IMR-90 (cell line): ENCODE measurements around the gene KCTD10. TPM values are rescaled to one million over a fixed set of nuclear protein-coding genes. Genes with fewer than 3 reads are reported as not detected.

ENCODE experiments used
- ATAC-seq: fragments of 200-7000 bp; cut with Tn5 transposase; 2 replicates; pipeline ENCODE4 v1.9.1; 2020; ENCODE audit warnings: low read depth, mild to moderate bottlenecking, moderate library complexity
- BruUV-seq: library from RNA; stranded (reverse); fragments of 400-500 nt; replicated peaks from 2 replicates; lab custom pipeline; 2021; lab: Mats Ljungman, UMichigan
- CTCF ChIA-PET: fragments of 300-600 bp; formaldehyde crosslinking; extraction: SDS; loops from one replicate; lab custom pipeline; 2021; ENCODE audit warnings: antibody characterized with exemption; lab: Yijun Ruan, JAX
- POLR2A ChIA-PET: fragments of 300-600 bp; sonication (Branson Sonifier 250); formaldehyde crosslinking; loops from one replicate; lab custom pipeline; 2022; ENCODE audit warnings: antibody characterized with exemption; ENCODE audit not compliant: unreplicated experiment; lab: Charles Lee
- DNase-seq: peaks from one replicate; pipeline ENCODE4 v3.0.0; 2013
- H2AFZ ChIP-seq: replicated peaks from 2 replicates; pipeline ENCODE3; 2013; ENCODE audit warnings: low read length, mild to moderate bottlenecking; ENCODE audit not compliant: poor library complexity
- H2AK5ac ChIP-seq: 2 replicates; pipeline ENCODE4 v1.6.1; 2013; ENCODE audit warnings: low read depth, low read length, inconsistent platforms
- H2AK9ac ChIP-seq: replicated peaks from 2 replicates; pipeline ENCODE3; 2013; ENCODE audit warnings: mild to moderate bottlenecking, low read depth, low read length, moderate library complexity; ENCODE audit not compliant: poor library complexity
- H2BK120ac ChIP-seq: 2 replicates; pipeline ENCODE4 v1.6.1; 2013; ENCODE audit warnings: low read depth, low read length, inconsistent platforms
- H2BK15ac ChIP-seq: 3 replicates; pipeline ENCODE4 v1.6.1; 2013; ENCODE audit warnings: low read depth, low read length, inconsistent platforms
- H2BK20ac ChIP-seq: 2 replicates; pipeline ENCODE4 v1.6.1; 2013; ENCODE audit warnings: low read depth, mild to moderate bottlenecking, inconsistent platforms, low read length, moderate library complexity
- H2BK5ac ChIP-seq: 2 replicates; pipeline ENCODE4 v1.6.1; 2013; ENCODE audit warnings: mild to moderate bottlenecking, low read depth, low read length, inconsistent platforms; ENCODE audit not compliant: poor library complexity, severe bottlenecking
- H3K14ac ChIP-seq: replicated peaks from 2 replicates; pipeline ENCODE4 v1.6.1; 2013; ENCODE audit warnings: low read depth, low read length, inconsistent platforms
- H3K18ac ChIP-seq: 2 replicates; pipeline ENCODE4 v1.6.1; 2013; ENCODE audit warnings: low read depth, low read length, control low read depth
- H3K23ac ChIP-seq: 2 replicates; pipeline ENCODE4 v1.6.1; 2013; ENCODE audit warnings: low read depth, low read length, inconsistent platforms
- H3K27ac ChIP-seq: 2 replicates; pipeline ENCODE4 v1.5.1; 2013; ENCODE audit warnings: mild to moderate bottlenecking, control low read depth, low read length; ENCODE audit not compliant: insufficient read depth
- H3K27me3 ChIP-seq: 2 replicates; pipeline ENCODE4 v1.6.1; 2013; ENCODE audit warnings: low read length; ENCODE audit not compliant: control insufficient read depth, insufficient read depth
- H3K36me3 ChIP-seq: 2 replicates; pipeline ENCODE4 v1.6.1; 2013; ENCODE audit warnings: low read length, mixed read lengths; ENCODE audit not compliant: control insufficient read depth, insufficient read depth
- H3K4ac ChIP-seq: 2 replicates; pipeline ENCODE4 v1.6.1; 2013; ENCODE audit warnings: low read depth, low read length, inconsistent platforms
- H3K4me1 ChIP-seq: 2 replicates; pipeline ENCODE4 v1.6.1; 2013; ENCODE audit warnings: low read length, mixed read lengths; ENCODE audit not compliant: control insufficient read depth, insufficient read depth
- H3K4me2 ChIP-seq: 2 replicates; pipeline ENCODE4 v1.6.1; 2013; ENCODE audit warnings: low read depth, mild to moderate bottlenecking, control low read depth, low read length, moderate library complexity
- H3K4me3 ChIP-seq: 2 replicates; pipeline ENCODE4 v1.5.1; 2013; ENCODE audit warnings: low read depth, mild to moderate bottlenecking, control low read depth, low read length, moderate library complexity; ENCODE audit not compliant: insufficient read depth
- H3K56ac ChIP-seq: 2 replicates; pipeline ENCODE4 v1.6.1; 2013; ENCODE audit warnings: low read length, inconsistent platforms; ENCODE audit not compliant: insufficient read depth; ENCODE audit errors: extremely low read depth
- H3K79me1 ChIP-seq, 2 experiments: 2 replicates each; pipeline ENCODE4 v1.6.1; 2013; ENCODE audit warnings: low read length in 2 of 2, inconsistent platforms in 1 of 2, low read depth in 1 of 2
- H3K9ac ChIP-seq: 2 replicates; pipeline ENCODE4 v1.6.1; 2013; ENCODE audit warnings: low read depth, low read length, control low read depth
- H3K9me1 ChIP-seq: 2 replicates; pipeline ENCODE4 v1.6.1; 2013; ENCODE audit warnings: low read length, inconsistent platforms; ENCODE audit not compliant: insufficient read depth
- H3K9me3 ChIP-seq: 2 replicates; pipeline ENCODE4 v1.6.1; 2013; ENCODE audit warnings: low read length; ENCODE audit not compliant: control insufficient read depth, insufficient read depth
- H4K20me1 ChIP-seq: 2 replicates; pipeline ENCODE4 v1.6.1; 2013; ENCODE audit warnings: low read length, inconsistent platforms; ENCODE audit not compliant: insufficient read depth
- H4K5ac ChIP-seq: 2 replicates; pipeline ENCODE4 v1.6.1; 2013; ENCODE audit warnings: mild to moderate bottlenecking, low read depth, low read length, control low read depth
- H4K8ac ChIP-seq, 2 experiments: 2 replicates each; pipeline ENCODE4 v1.6.1; 2013; ENCODE audit warnings: low read depth in 2 of 2, low read length in 2 of 2, control low read depth in 1 of 2, inconsistent platforms in 1 of 2
- H4K91ac ChIP-seq: 2 replicates; pipeline ENCODE4 v1.6.1; 2013; ENCODE audit warnings: low read depth, low read length, inconsistent platforms; ENCODE audit not compliant: insufficient read depth
- BHLHE40 ChIP-seq: fragments of 150-350 bp; IDR thresholded peaks from 2 replicates; pipeline ENCODE4 v1.6.1; 2016; ENCODE audit warnings: mild to moderate bottlenecking, low read depth, low read length
- CEBPB ChIP-seq: IDR thresholded peaks from 2 replicates; pipeline ENCODE4 v1.6.1; 2012; ENCODE audit warnings: low read depth, low read length, improper control_type of control experiment
- CHD1 ChIP-seq: IDR thresholded peaks from 2 replicates; pipeline ENCODE4 v1.6.1; 2012; ENCODE audit warnings: low read depth, low read length, improper control_type of control experiment
- ELK1 ChIP-seq: fragments of 150-350 bp; IDR thresholded peaks from 2 replicates; pipeline ENCODE4 v1.6.1; 2016; ENCODE audit warnings: low read depth, mild to moderate bottlenecking, low read length, moderate library complexity, borderline replicate concordance
- FOS ChIP-seq: fragments of 150-350 bp; IDR thresholded peaks from 2 replicates; pipeline ENCODE4 v1.6.1; 2016; ENCODE audit warnings: low read depth, low read length
- NFE2L2 ChIP-seq: fragments of 150-350 bp; IDR thresholded peaks from 2 replicates; pipeline ENCODE4 v1.6.1; 2016; ENCODE audit warnings: low read depth, mild to moderate bottlenecking, low read length
- RFX5 ChIP-seq: IDR thresholded peaks from 2 replicates; pipeline ENCODE4 v1.8.0; 2012; ENCODE audit warnings: low read depth, mild to moderate bottlenecking, low read length, moderate library complexity
- WGBS, 2 experiments: methylation state at CpG; one replicate each; pipeline versions ENCODE4 v1.1.5 to v1.1.7; 2013; ENCODE audit warnings: missing lambda C conversion rate in 2 of 2; ENCODE audit not compliant: insufficient read length in 1 of 2; ENCODE audit errors: extremely low coverage in 2 of 2; 5-methylcytosine and 5-hydroxymethylcytosine counted together
- dilution Hi-C: fragments of 300-500 bp; cut with HindIII; formaldehyde crosslinking; loops from one replicate; pipeline ENCODE4 v1.14.3; 2018; ENCODE audit warnings: low sequenced_read_pairs; ENCODE audit not compliant: unreplicated experiment
- in situ Hi-C: fragments of 300-500 bp; cut with MboI; formaldehyde crosslinking; loops from 3 replicates; pipeline ENCODE4 v1.14.3; 2019; ENCODE audit warnings: low sequenced_read_pairs, inconsistent platforms, mixed read lengths
- intact Hi-C: fragments of 100-400 bp; cut with micrococcal nuclease; formaldehyde crosslinking; loops from 2 replicates; pipeline ENCODE4 v1.10.0; 2022
- polyA plus RNA-seq, 3 experiments: library from polyadenylated mRNA; depleted of rRNA; stranded (reverse); fragments of >200 nt; gene quantifications; 2 replicates each; pipeline ENCODE4 v1.2.3, GENCODE V29; 2012; ENCODE audit warnings: low replicate concordance in 1 of 3
- total RNA-seq: library from RNA; depleted of rRNA; stranded (reverse); fragments of >200 nt; gene quantifications from 2 replicates; pipeline ENCODE4 v1.2.3, GENCODE V29; 2012

The KCTD10 gene
- total and polyA plus RNA-seq, 2 of the 4 experiments (the other 2 are of a cell fraction), result 72.1 to 88.4 TPM

GRCh38 chr12:109497675-109498074 lies 20.6 kb upstream of the KCTD10 start:
- dilution Hi-C loops (no loop called here), in situ Hi-C loops (no loop called here), intact Hi-C loops (loop anchor here (5.0 kb wide), 1 partner anchor 70 kb away; no protein-coding TSS in a partner anchor)
- Histone ChIP-seq H3K18ac (no peak overlapping the region), H3K9me1 (no peaks in the 10 kb centered on the region), H3K27ac (no peak overlapping the region), H2AK5ac (no peak overlapping the region), H3K4ac (no peak overlapping the region), H4K5ac (no peak overlapping the region), H2AK9ac (no peak overlapping the region), H2BK15ac (no peak overlapping the region), H3K56ac (no peak overlapping the region), H3K4me3 (no peak overlapping the region), H3K9ac (no peak overlapping the region), H2BK120ac (no peak overlapping the region), H3K27me3 (no peaks in the 10 kb centered on the region), H2BK5ac (no peak overlapping the region), H3K36me3 (peaks cover 41% of the 10 kb centered on the region), H3K4me2 (no peak overlapping the region), H4K8ac (no peak overlapping the region; a peak in 1 of 4 replicates), H4K20me1 (no peaks in the 10 kb centered on the region), H3K9me3 (no peaks in the 10 kb centered on the region), H2BK20ac (no peak overlapping the region), H3K4me1 (no peaks in the 10 kb centered on the region), H2AFZ (no peak overlapping the region), H4K91ac (no peak overlapping the region), H3K14ac (no peak overlapping the region), H3K23ac (no peak overlapping the region), H3K79me1 (peaks cover 0 to 5% of the 10 kb centered on the region in 2 experiments; a peak in 1 of 4 replicates)
- ATAC-seq (peak; percentile 67), DNase-seq (peak; percentile 79)
- no peak for TF ChIP-seq NFE2L2
- TF ChIP-seq BHLHE40, result no peak
- no peak for TF ChIP-seq RFX5
- peak; percentile 54 for TF ChIP-seq CEBPB
- TF ChIP-seq CHD1, result no peak
- peak; percentile 42 for TF ChIP-seq FOS
- no peak for TF ChIP-seq ELK1
- ChIA-PET CTCF (no interaction called here), POLR2A (no interaction called here)
- WGBS, 2 experiments, result 86% methylated on average over 2 of the region's 7 CpGs; no CpG with 5 or more reads in 1 of the 2 experiments
- BruUV-seq, result no TSS peak
